BJ (cell line): ENCODE results near the gene MPRIP. TPM values are rescaled to one million over a fixed set of nuclear protein-coding genes. Genes with fewer than 3 reads are reported as not detected.

Source experiments
- CTCF ChIA-PET: fragments of 350-600 bp; formaldehyde crosslinking; extraction: SDS; loops from one replicate; lab custom pipeline; 2021; ENCODE audit warnings: antibody characterized with exemption, inconsistent platforms; lab: Yijun Ruan, JAX
- POLR2A ChIA-PET: fragments of 300-600 bp; sonication (Branson Sonifier 250); formaldehyde crosslinking; extraction: SDS; loops from one replicate; lab custom pipeline; 2021; ENCODE audit warnings: antibody characterized with exemption; lab: Charles Lee
- DNase-seq: peaks from one replicate; pipeline ENCODE4 v3.0.0-alpha.2; 2011; ENCODE audit warnings: low read depth
- H3K27me3 ChIP-seq: 2 replicates; pipeline ENCODE4 v1.6.0; 2011; ENCODE audit warnings: low read length; ENCODE audit not compliant: control insufficient read depth, insufficient read depth
- H3K36me3 ChIP-seq: 2 replicates; pipeline ENCODE4 v1.5.1; 2011; ENCODE audit warnings: low read length; ENCODE audit not compliant: control insufficient read depth, insufficient read depth
- H3K4me3 ChIP-seq: 2 replicates; pipeline ENCODE4 v1.5.1; 2011; ENCODE audit warnings: low read depth, mild to moderate bottlenecking, control low read depth, low read length
- CTCF ChIP-seq: IDR thresholded peaks from 2 replicates; pipeline ENCODE4 v1.5.1; 2011; ENCODE audit warnings: low read depth, mild to moderate bottlenecking, control low read depth, inconsistent platforms, low read length, moderate library complexity; ENCODE audit not compliant: insufficient read depth
- polyA plus RNA-seq: library from polyadenylated mRNA; depleted of rRNA; stranded (reverse); fragments of >200 nt; gene quantifications from 2 replicates; pipeline ENCODE4 v1.2.3, GENCODE V29; 2011

The MPRIP gene
- polyA plus RNA-seq, 1 experiment = 149 TPM

- no peak overlapping the region for H3K4me3 ChIP-seq
- peaks cover 81% of the 10 kb centered on the region for H3K36me3 ChIP-seq
- no peak for DNase-seq
- POLR2A ChIA-PET = no interaction called here
- CTCF ChIA-PET = interaction anchor here (0.9 to 1.2 kb wide), 3 partner anchors 9 to 55 kb away, joined by 3 read pairs; no protein-coding TSS in a partner anchor
- H3K27me3 ChIP-seq = no peaks in the 10 kb centered on the region; the same call in 1 of the 2 replicates
- TF ChIP-seq CTCF = no peak
Observed at GRCh38 chr17:17175917-17176316, 133.7 kb downstream of the MPRIP start.

- POLR2A ChIA-PET = no interaction called here
- peaks cover 77% of the 10 kb centered on the region for H3K36me3 ChIP-seq
Observed at GRCh38 chr17:17176341-17176740, 134.1 kb downstream of the MPRIP start.

GRCh38 chr17:17177176-17177575 lies 134.9 kb downstream of the MPRIP start:
- peaks cover 74% of the 10 kb centered on the region for H3K36me3 ChIP-seq
- ChIA-PET CTCF (interaction anchor here (1.4 kb wide), 1 partner anchor 13 kb away, joined by 3 read pairs; no protein-coding TSS in a partner anchor), POLR2A (no interaction called here)
- no peak for DNase-seq
- no peak overlapping the region for H3K4me3 ChIP-seq
- no peak for TF ChIP-seq CTCF
- no peaks in the 10 kb centered on the region; the same call in 1 of the 2 replicates for H3K27me3 ChIP-seq

More at GRCh38 chr17:17176341-17176740, 134.1 kb downstream of the MPRIP start:
- CTCF ChIA-PET = interaction anchor here (0.9 kb wide), 1 partner anchor 55 kb away, joined by 3 read pairs; no protein-coding TSS in a partner anchor
- DNase-seq = no peak
- no peak overlapping the region for H3K4me3 ChIP-seq
- no peaks in the 10 kb centered on the region; the same call in 1 of the 2 replicates for H3K27me3 ChIP-seq
- no peak for TF ChIP-seq CTCF

- H3K4me3 ChIP-seq = no peak overlapping the region
- ChIA-PET CTCF (interaction anchor here (0.7 kb wide), 1 partner anchor 20 kb away, joined by 3 read pairs; no protein-coding TSS in a partner anchor), POLR2A (no interaction called here)
- no peak for DNase-seq
- peaks cover 64% of the 10 kb centered on the region for H3K36me3 ChIP-seq
- no peak for TF ChIP-seq CTCF
- H3K27me3 ChIP-seq = no peaks in the 10 kb centered on the region; the same call in 1 of the 2 replicates
Observed at GRCh38 chr17:17179371-17179827, 137.1 kb downstream of the MPRIP start.

GRCh38 chr17:17180141-17180603 lies 137.9 kb downstream of the MPRIP start:
- DNase-seq = no peak
- no peak for TF ChIP-seq CTCF
- Histone ChIP-seq H3K4me3 (no peak overlapping the region), H3K27me3 (no peaks in the 10 kb centered on the region; the same call in 1 of the 2 replicates), H3K36me3 (peaks cover 60% of the 10 kb centered on the region)
- CTCF ChIA-PET = no interaction called here
- POLR2A ChIA-PET = no interaction called here
